ENCODE measurements around the gene TMPRSS15.

TMPRSS15 gene

GRCh38 chr21:18274370-18274769 is 129.2 kb downstream of the TMPRSS15 start:
- DNase-seq (ENCODE audit: low read depth): no peak
- in situ Hi-C loops (cut with HindIII; ENCODE audit: low sequenced_read_pairs): no loop called here
- TF ChIP-seq, protein P1, sequence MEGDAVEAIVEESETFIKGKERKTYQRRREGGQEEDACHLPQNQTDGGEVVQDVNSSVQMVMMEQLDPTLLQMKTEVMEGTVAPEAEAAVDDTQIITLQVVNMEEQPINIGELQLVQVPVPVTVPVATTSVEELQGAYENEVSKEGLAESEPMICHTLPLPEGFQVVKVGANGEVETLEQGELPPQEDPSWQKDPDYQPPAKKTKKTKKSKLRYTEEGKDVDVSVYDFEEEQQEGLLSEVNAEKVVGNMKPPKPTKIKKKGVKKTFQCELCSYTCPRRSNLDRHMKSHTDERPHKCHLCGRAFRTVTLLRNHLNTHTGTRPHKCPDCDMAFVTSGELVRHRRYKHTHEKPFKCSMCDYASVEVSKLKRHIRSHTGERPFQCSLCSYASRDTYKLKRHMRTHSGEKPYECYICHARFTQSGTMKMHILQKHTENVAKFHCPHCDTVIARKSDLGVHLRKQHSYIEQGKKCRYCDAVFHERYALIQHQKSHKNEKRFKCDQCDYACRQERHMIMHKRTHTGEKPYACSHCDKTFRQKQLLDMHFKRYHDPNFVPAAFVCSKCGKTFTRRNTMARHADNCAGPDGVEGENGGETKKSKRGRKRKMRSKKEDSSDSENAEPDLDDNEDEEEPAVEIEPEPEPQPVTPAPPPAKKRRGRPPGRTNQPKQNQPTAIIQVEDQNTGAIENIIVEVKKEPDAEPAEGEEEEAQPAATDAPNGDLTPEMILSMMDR (IDR thresholded peaks at IDR 0.05; ENCODE audit: low read depth, low read length, missing control alignments): no peak
- H3K4me3 ChIP-seq (ENCODE audit: low read depth, low read length): no peak overlapping the region

GRCh38 chr21:18273400-18273799 is 130.2 kb downstream of the TMPRSS15 start:
- TF ChIP-seq, protein P1 (IDR thresholded peaks at IDR 0.05; ENCODE audit: low read depth, low read length, missing control alignments): no peak
- no peak for DNase-seq (ENCODE audit: low read depth)
- H3K4me3 ChIP-seq (ENCODE audit: low read depth, low read length): no peak overlapping the region
- in situ Hi-C loops (cut with HindIII; ENCODE audit: low sequenced_read_pairs): no loop called here

DNA sequence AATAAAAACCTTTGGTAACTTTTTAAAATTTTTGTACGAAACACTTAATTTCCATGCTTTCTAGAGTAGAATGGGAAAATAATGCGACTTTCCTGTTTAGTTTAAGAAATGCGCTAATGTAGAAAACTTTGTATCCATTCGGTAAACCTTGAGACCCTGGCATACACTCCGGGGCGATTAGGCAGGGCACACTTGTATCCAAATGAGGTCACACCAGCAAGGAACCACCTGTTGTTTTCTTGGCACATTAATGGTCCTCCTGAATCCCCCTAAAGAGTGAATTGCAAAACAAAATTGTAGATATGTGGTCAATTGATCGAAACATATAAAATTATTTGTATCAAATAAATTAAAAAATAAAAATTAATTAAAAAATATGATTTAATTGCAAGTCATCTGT is 133.7 kb downstream of the TMPRSS15 start:
- H3K4me3 ChIP-seq (ENCODE audit: low read depth, low read length): no peak overlapping the region
- DNase-seq (ENCODE audit: low read depth): no peak
- in situ Hi-C loops (cut with HindIII; ENCODE audit: low sequenced_read_pairs): no loop called here
- TF ChIP-seq, protein P1 (IDR thresholded peaks at IDR 0.05; ENCODE audit: low read depth, low read length, missing control alignments): no peak

- in situ Hi-C loops (cut with HindIII; ENCODE audit: low sequenced_read_pairs): no loop called here
- TF ChIP-seq, protein P1 (IDR thresholded peaks at IDR 0.05; ENCODE audit: low read depth, low read length, missing control alignments): no peak
- no peak for DNase-seq (ENCODE audit: low read depth)
- H3K4me3 ChIP-seq (ENCODE audit: low read depth, low read length): no peak overlapping the region
These were observed 134.7 kb downstream of the TMPRSS15 start for GRCh38 chr21:18268906-18269305.

DNA sequence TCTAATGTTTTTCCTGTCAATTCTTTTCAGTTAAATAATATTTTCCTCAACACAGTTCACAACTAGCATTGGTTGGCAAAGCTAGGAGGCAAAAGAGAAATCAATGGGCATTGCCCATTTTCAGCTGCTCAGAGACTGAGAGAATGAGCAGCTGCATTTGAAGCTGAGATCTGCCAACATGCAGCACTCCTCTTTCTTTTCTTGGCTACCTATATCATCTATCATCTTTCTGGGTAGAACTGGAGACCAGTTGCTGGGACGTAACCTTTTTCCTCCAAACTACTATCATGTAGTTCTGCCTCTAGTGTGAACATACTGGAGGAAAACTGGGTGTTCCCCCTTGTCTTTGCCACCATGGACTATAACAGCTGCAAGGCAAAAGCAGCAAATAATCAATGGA is 136.1 kb downstream of the TMPRSS15 start:
- no peak overlapping the region for H3K4me3 ChIP-seq (ENCODE audit: low read depth, low read length)
- TF ChIP-seq, protein P1 (IDR thresholded peaks at IDR 0.05; ENCODE audit: low read depth, low read length, missing control alignments): no peak
- no peak for DNase-seq (ENCODE audit: low read depth)
- in situ Hi-C loops (cut with HindIII; ENCODE audit: low sequenced_read_pairs): no loop called here

DNA sequence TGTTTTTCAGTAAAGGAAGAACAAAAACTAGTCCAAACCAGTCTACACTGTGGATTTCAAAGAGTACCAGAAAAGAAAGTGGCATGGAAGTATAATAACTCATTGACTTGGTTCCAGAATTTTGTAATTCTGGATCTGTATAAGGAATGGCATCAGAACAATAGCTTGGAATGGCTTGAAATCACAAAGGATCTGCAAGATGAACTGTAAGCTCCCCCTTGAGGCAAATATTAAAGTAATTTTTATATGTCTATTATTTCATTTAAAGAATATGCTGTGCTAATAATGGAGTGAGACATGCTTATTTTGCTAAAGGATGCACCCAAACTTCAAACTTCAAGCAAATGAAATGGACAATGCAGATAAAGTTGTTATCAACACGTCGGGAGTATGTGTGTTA is 137.6 kb downstream of the TMPRSS15 start:
- no peak overlapping the region for H3K4me3 ChIP-seq (ENCODE audit: low read depth, low read length)
- TF ChIP-seq, protein P1 (IDR thresholded peaks at IDR 0.05; ENCODE audit: low read depth, low read length, missing control alignments): no peak
- in situ Hi-C loops (cut with HindIII; ENCODE audit: low sequenced_read_pairs): no loop called here
- DNase-seq (ENCODE audit: low read depth): no peak

DNA sequence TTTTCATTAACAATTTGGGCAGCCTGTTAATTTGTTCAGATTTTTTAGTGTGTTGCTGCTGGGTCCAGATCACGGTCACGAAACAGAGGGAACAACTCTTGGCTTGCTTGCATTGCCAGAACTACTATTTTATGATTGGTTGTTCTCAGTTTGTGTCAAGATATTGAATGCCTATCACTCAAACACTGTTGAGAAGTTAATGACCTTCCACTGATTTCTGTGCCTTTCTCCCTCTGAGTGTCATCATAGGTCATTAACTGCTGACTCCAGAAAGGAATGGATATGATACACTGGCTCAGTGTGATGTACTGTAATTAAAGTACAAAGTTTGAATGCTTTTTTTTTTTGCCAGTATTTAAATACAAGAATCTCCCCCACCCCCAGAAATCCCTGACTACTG is 149.8 kb downstream of the TMPRSS15 start:
- DNase-seq (ENCODE audit: low read depth): no peak
- in situ Hi-C loops (cut with HindIII; ENCODE audit: low sequenced_read_pairs): no loop called here
- TF ChIP-seq, protein P1 (IDR thresholded peaks at IDR 0.05; ENCODE audit: low read depth, low read length, missing control alignments): no peak

More for the DNA sequence above, 149.8 kb downstream of the TMPRSS15 start:
- H3K4me3 ChIP-seq (ENCODE audit: low read depth, low read length): no peak overlapping the region
